ENCODE measurements around the gene ADGRG1.
A peak's percentile ranks its signal among the peaks of the same experiment; 100 is the strongest.

Gene ADGRG1

DNA sequence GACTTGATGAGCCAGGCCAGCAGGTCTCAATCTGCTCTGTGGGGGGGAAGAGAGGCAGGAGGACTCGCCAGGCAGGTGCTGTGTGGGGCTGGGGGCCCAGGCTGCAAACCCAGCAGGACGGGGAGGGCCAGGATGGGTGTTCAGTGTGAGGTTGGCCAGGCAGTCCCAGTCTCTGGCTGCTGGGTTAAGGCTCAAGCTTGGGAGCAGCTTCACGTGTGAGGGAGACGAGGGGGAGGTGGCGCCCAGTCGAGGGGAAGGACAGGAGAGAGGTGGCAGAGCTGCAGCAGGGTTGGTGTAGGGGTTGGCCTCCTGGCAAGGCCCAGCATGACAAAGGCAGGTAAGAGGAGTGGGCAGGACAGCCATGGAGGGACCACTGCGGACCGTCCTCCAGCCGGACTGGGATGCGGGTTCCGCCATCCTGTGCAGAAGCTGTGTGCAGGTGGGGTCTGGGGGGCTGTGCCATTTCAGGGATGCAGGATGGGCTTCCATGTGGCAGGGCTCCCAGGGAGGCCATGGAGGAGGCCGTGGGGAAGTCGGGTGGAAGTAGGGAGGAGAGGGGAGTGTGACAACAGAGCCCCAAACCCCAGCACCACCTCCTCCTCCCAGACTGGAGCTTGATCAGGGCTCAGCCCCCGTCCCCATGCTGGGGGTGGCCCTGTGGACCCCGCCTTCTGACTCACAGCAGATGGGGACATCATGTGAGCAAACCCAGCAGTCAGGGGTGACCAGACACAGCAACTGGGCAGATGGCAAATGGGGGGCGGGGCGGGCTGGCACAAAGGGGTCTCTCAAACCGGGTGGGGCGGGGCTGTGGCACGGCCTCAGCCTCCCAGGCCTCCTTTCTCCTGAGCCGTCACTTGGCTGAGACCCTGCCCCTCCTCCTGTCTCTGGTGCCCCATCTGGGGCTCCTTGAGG, 2.8 kb downstream of the ADGRG1 start:
- Histone ChIP-seq H3K14ac (ENCODE audit: low read length) (peak overlapping the region; percentile 32), H2AK5ac (ENCODE audit: low read depth, low read length) (peak overlapping the region; percentile 91), H3K27ac (replicated peaks; ENCODE audit: low read length) (no peak overlapping the region), H3K4me2 (ENCODE audit: insufficient read depth, low read length, poor library complexity, severe bottlenecking) (no peak overlapping the region), H3K4ac (ENCODE audit: low read length) (peak overlapping the region; percentile 27), H3K4me3 (ENCODE audit: low read length in 2 of 2) (no peak overlapping the region), H3K27me3 (ENCODE audit: control insufficient read depth in 3 of 3, insufficient read depth in 3 of 3, low read depth in 1 of 3, low read length in 3 of 3) (no peaks in the 10 kb centered on the region), H2AFZ (ENCODE audit: low read length) (no peak overlapping the region), H3K18ac (ENCODE audit: low read length) (peak overlapping the region; percentile 91), H2BK15ac (ENCODE audit: low read length) (peak overlapping the region; percentile 41), H3K79me1 (ENCODE audit: low read depth, low read length) (no peaks in the 10 kb centered on the region), H3K36me3 (replicated peaks in 1 of 2; ENCODE audit: control insufficient read depth in 2 of 2, insufficient read depth in 2 of 2, low read length in 2 of 2) (no peaks in the 10 kb centered on the region), H3K4me1 (ENCODE audit: control insufficient read depth in 2 of 2, insufficient read depth in 1 of 2, low read depth in 1 of 2, low read length in 2 of 2) (peaks cover 27 to 42% of the 10 kb centered on the region in 2 donors), H4K91ac (ENCODE audit: low read depth, low read length, poor library complexity) (no peak overlapping the region), H3K9ac (ENCODE audit: low read depth, low read length, poor library complexity) (no peak overlapping the region), H3K23ac (ENCODE audit: low read depth, low read length, poor library complexity) (peak overlapping the region; percentile 71), H2BK120ac (ENCODE audit: low read depth, low read length) (no peak overlapping the region), H3K9me3 (replicated peaks in 1 of 2; ENCODE audit: control insufficient read depth in 2 of 2, insufficient read depth in 1 of 2, low read depth in 1 of 2, low read length in 2 of 2) (no peaks in the 10 kb centered on the region), H2BK12ac (ENCODE audit: low read length) (peak overlapping the region; percentile 93), H2BK5ac (ENCODE audit: low read length) (no peak overlapping the region), H4K8ac (ENCODE audit: low read depth, low read length) (no peak overlapping the region)
- no peak for DNase-seq (ENCODE audit: low spot score)
- WGBS, 2 donors (ENCODE audit: extremely low coverage in 2 of 2, insufficient read length in 2 of 2, insufficient replicate concordance in 1 of 2), result no CpG with 5 or more reads among the region's 21 CpGs

DNA sequence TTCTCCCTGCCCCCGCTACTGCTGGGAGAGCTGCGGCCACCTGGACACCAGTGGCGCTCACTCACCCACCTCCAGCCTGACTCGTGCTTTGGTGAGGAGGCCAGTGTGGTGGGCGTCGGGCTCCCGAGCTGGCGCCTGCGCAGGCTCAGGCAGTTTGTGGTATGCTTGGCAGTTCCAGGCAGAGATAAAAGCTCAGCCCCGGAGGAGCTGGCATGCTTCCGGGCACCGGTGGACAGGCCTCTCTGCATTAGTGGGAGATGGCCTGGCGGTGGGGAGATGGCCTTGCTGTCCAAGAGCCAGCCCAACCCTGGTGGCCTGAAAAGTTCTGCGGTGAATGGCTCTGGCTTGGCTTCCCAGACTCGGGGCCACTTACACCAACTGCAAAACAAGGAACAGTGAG, 4.1 kb downstream of the ADGRG1 start:
- no peak overlapping the region for H3K9ac ChIP-seq (ENCODE audit: low read depth, low read length, poor library complexity)
- H3K4ac ChIP-seq (ENCODE audit: low read length), result no peak overlapping the region
- no peak overlapping the region for H3K14ac ChIP-seq (ENCODE audit: low read length)
- H2AK5ac ChIP-seq (ENCODE audit: low read depth, low read length), result peak overlapping the region; percentile 22
- no peak overlapping the region for H3K27ac ChIP-seq (replicated peaks; ENCODE audit: low read length)
- WGBS, 2 donors (ENCODE audit: extremely low coverage in 2 of 2, insufficient read length in 2 of 2, insufficient replicate concordance in 1 of 2), result no CpG with 5 or more reads among the region's 15 CpGs
- no peak overlapping the region for H2BK12ac ChIP-seq (ENCODE audit: low read length)
- no peaks in the 10 kb centered on the region for H3K79me1 ChIP-seq (ENCODE audit: low read depth, low read length)
- no peak overlapping the region for H2AFZ ChIP-seq (ENCODE audit: low read length)
- H3K23ac ChIP-seq (ENCODE audit: low read depth, low read length, poor library complexity), result peak overlapping the region; percentile 28
- no peak overlapping the region for H3K4me3 ChIP-seq (ENCODE audit: low read length in 2 of 2)
- no peaks in the 10 kb centered on the region for H3K9me3 ChIP-seq (replicated peaks in 1 of 2; ENCODE audit: control insufficient read depth in 2 of 2, insufficient read depth in 1 of 2, low read depth in 1 of 2, low read length in 2 of 2)
- H2BK120ac ChIP-seq (ENCODE audit: low read depth, low read length), result no peak overlapping the region
- no peaks in the 10 kb centered on the region for H3K27me3 ChIP-seq (ENCODE audit: control insufficient read depth in 3 of 3, insufficient read depth in 3 of 3, low read depth in 1 of 3, low read length in 3 of 3)
- peak overlapping the region; percentile 18 for H2BK15ac ChIP-seq (ENCODE audit: low read length)
- no peak overlapping the region for H3K4me2 ChIP-seq (ENCODE audit: insufficient read depth, low read length, poor library complexity, severe bottlenecking)
- no peaks in the 10 kb centered on the region for H3K36me3 ChIP-seq (replicated peaks in 1 of 2; ENCODE audit: control insufficient read depth in 2 of 2, insufficient read depth in 2 of 2, low read length in 2 of 2)
- no peak overlapping the region for H2BK5ac ChIP-seq (ENCODE audit: low read length)
- H3K4me1 ChIP-seq (ENCODE audit: control insufficient read depth in 2 of 2, insufficient read depth in 1 of 2, low read depth in 1 of 2, low read length in 2 of 2), result peaks cover 27 to 47% of the 10 kb centered on the region in 2 donors
- DNase-seq (ENCODE audit: low spot score), result no peak
- no peak overlapping the region for H4K8ac ChIP-seq (ENCODE audit: low read depth, low read length)
- peak overlapping the region; percentile 50 for H3K18ac ChIP-seq (ENCODE audit: low read length)
- H4K91ac ChIP-seq (ENCODE audit: low read depth, low read length, poor library complexity), result no peak overlapping the region

- Histone ChIP-seq H3K14ac (ENCODE audit: low read length) (no peak overlapping the region), H3K23ac (ENCODE audit: low read depth, low read length, poor library complexity) (no peak overlapping the region), H3K36me3 (replicated peaks in 1 of 2; ENCODE audit: control insufficient read depth in 2 of 2, insufficient read depth in 2 of 2, low read length in 2 of 2) (no peaks in the 10 kb centered on the region), H4K91ac (ENCODE audit: low read depth, low read length, poor library complexity) (no peak overlapping the region), H3K9ac (ENCODE audit: low read depth, low read length, poor library complexity) (no peak overlapping the region), H2BK5ac (ENCODE audit: low read length) (no peak overlapping the region), H2BK15ac (ENCODE audit: low read length) (peak overlapping the region; percentile 39), H3K4me3 (ENCODE audit: low read length in 2 of 2) (no peak overlapping the region), H3K4ac (ENCODE audit: low read length) (no peak overlapping the region), H3K4me1 (ENCODE audit: control insufficient read depth in 2 of 2, insufficient read depth in 1 of 2, low read depth in 1 of 2, low read length in 2 of 2) (peaks cover 27 to 48% of the 10 kb centered on the region in 2 donors), H4K8ac (ENCODE audit: low read depth, low read length) (no peak overlapping the region), H3K18ac (ENCODE audit: low read length) (peak overlapping the region; percentile 58), H3K27me3 (ENCODE audit: control insufficient read depth in 3 of 3, insufficient read depth in 3 of 3, low read depth in 1 of 3, low read length in 3 of 3) (no peaks in the 10 kb centered on the region), H3K79me1 (ENCODE audit: low read depth, low read length) (no peaks in the 10 kb centered on the region), H2AK5ac (ENCODE audit: low read depth, low read length) (peak overlapping the region; percentile 95), H2BK12ac (ENCODE audit: low read length) (peak overlapping the region; percentile 59), H3K4me2 (ENCODE audit: insufficient read depth, low read length, poor library complexity, severe bottlenecking) (no peak overlapping the region), H3K9me3 (replicated peaks in 1 of 2; ENCODE audit: control insufficient read depth in 2 of 2, insufficient read depth in 1 of 2, low read depth in 1 of 2, low read length in 2 of 2) (no peaks in the 10 kb centered on the region), H2AFZ (ENCODE audit: low read length) (no peak overlapping the region), H3K27ac (replicated peaks; ENCODE audit: low read length) (no peak overlapping the region), H2BK120ac (ENCODE audit: low read depth, low read length) (no peak overlapping the region)
- DNase-seq (ENCODE audit: low spot score), result no peak
- no CpG with 5 or more reads among the region's 11 CpGs for WGBS, 2 donors (ENCODE audit: extremely low coverage in 2 of 2, insufficient read length in 2 of 2, insufficient replicate concordance in 1 of 2)
Observed at GRCh38 chr16:57633383-57634064, 5.1 kb downstream of the ADGRG1 start.

GRCh38 chr16:57634171-57634570, 5.7 kb downstream of the ADGRG1 start:
- H3K14ac ChIP-seq (ENCODE audit: low read length), result peak overlapping the region; percentile 15
- no CpG with 5 or more reads among the region's 4 CpGs for whole genome bisulfite sequencing, 2 donors (ENCODE audit: extremely low coverage in 2 of 2, insufficient read length in 2 of 2, insufficient replicate concordance in 1 of 2)

More at GRCh38 chr16:57634171-57634570, 5.7 kb downstream of the ADGRG1 start:
- H3K4ac ChIP-seq (ENCODE audit: low read length), result no peak overlapping the region
- H2BK5ac ChIP-seq (ENCODE audit: low read length), result no peak overlapping the region
- no peaks in the 10 kb centered on the region for H3K79me1 ChIP-seq (ENCODE audit: low read depth, low read length)
- H3K4me2 ChIP-seq (ENCODE audit: insufficient read depth, low read length, poor library complexity, severe bottlenecking), result no peak overlapping the region
- peak overlapping the region; percentile 95 for H2AK5ac ChIP-seq (ENCODE audit: low read depth, low read length)
- no peak overlapping the region for H3K4me3 ChIP-seq (ENCODE audit: low read length in 2 of 2)
- H3K36me3 ChIP-seq (replicated peaks in 1 of 2; ENCODE audit: control insufficient read depth in 2 of 2, insufficient read depth in 2 of 2, low read length in 2 of 2), result no peaks in the 10 kb centered on the region
- H2AFZ ChIP-seq (ENCODE audit: low read length), result no peak overlapping the region
- H2BK12ac ChIP-seq (ENCODE audit: low read length), result peak overlapping the region; percentile 59
- H3K27ac ChIP-seq (replicated peaks; ENCODE audit: low read length), result no peak overlapping the region
- peak overlapping the region; percentile 58 for H3K18ac ChIP-seq (ENCODE audit: low read length)
- H3K9me3 ChIP-seq (replicated peaks in 1 of 2; ENCODE audit: control insufficient read depth in 2 of 2, insufficient read depth in 1 of 2, low read depth in 1 of 2, low read length in 2 of 2), result no peaks in the 10 kb centered on the region
- no peak overlapping the region for H4K91ac ChIP-seq (ENCODE audit: low read depth, low read length, poor library complexity)
- H3K9ac ChIP-seq (ENCODE audit: low read depth, low read length, poor library complexity), result no peak overlapping the region
- no peak overlapping the region for H2BK120ac ChIP-seq (ENCODE audit: low read depth, low read length)
- no peak overlapping the region for H3K23ac ChIP-seq (ENCODE audit: low read depth, low read length, poor library complexity)
- H3K4me1 ChIP-seq (ENCODE audit: control insufficient read depth in 2 of 2, insufficient read depth in 1 of 2, low read depth in 1 of 2, low read length in 2 of 2), result peaks cover 25 to 43% of the 10 kb centered on the region in 2 donors
- peak overlapping the region; percentile 39 for H2BK15ac ChIP-seq (ENCODE audit: low read length)
- H3K27me3 ChIP-seq (ENCODE audit: control insufficient read depth in 3 of 3, insufficient read depth in 3 of 3, low read depth in 1 of 3, low read length in 3 of 3), result no peaks in the 10 kb centered on the region
- DNase-seq (ENCODE audit: low spot score), result no peak
- H4K8ac ChIP-seq (ENCODE audit: low read depth, low read length), result no peak overlapping the region

Data from neuronal stem cell (in vitro differentiated cells).